Loucy (cell line): ENCODE measurements around the gene CAPS.

Experiments used
- H2AFZ ChIP-seq: fragments of 200-600 bp; sonication (generic); 2 replicates; pipeline ENCODE4 v1.6.0; 2016; ENCODE audit warnings: antibody characterized with exemption, mild to moderate bottlenecking, low read length, moderate library complexity
- H3F3A ChIP-seq: fragments of 200-600 bp; 2 replicates; pipeline ENCODE4 v1.6.0; 2016; ENCODE audit warnings: antibody characterized with exemption, low read depth, mild to moderate bottlenecking
- H3K27me3 ChIP-seq: fragments of 200-600 bp; sonication (generic); 2 replicates; pipeline ENCODE4 v1.6.1; 2014; ENCODE audit warnings: low read length, mild to moderate bottlenecking; ENCODE audit not compliant: insufficient read depth, poor library complexity, severe bottlenecking
- H3K36me3 ChIP-seq: fragments of 200-600 bp; sonication (generic); 2 replicates; pipeline ENCODE4 v1.6.1; 2016; ENCODE audit warnings: low read length; ENCODE audit not compliant: insufficient read depth
- H3K4me1 ChIP-seq: fragments of 200-600 bp; sonication (generic); 2 replicates; pipeline ENCODE4 v1.5.1; 2014; ENCODE audit warnings: low read length, mild to moderate bottlenecking; ENCODE audit not compliant: insufficient read depth, poor library complexity, severe bottlenecking
- H3K4me2 ChIP-seq: fragments of 200-600 bp; sonication (generic); 2 replicates; pipeline ENCODE4 v1.6.0; 2014; ENCODE audit warnings: antibody characterized with exemption, low read length, low read depth, mild to moderate bottlenecking; ENCODE audit not compliant: poor library complexity, severe bottlenecking
- H3K4me3 ChIP-seq: fragments of 200-600 bp; sonication (generic); 2 replicates; pipeline ENCODE4 v1.5.1; 2014; ENCODE audit warnings: low read length, mild to moderate bottlenecking, mixed read lengths; ENCODE audit not compliant: poor library complexity, severe bottlenecking
- H3K79me2 ChIP-seq: fragments of 200-600 bp; sonication (generic); 2 replicates; pipeline ENCODE4 v1.6.1; 2014; ENCODE audit warnings: low read length; ENCODE audit not compliant: insufficient read depth
- H3K9ac ChIP-seq: fragments of 200-600 bp; sonication (generic); 2 replicates; pipeline ENCODE4 v1.6.0; 2014; ENCODE audit warnings: mild to moderate bottlenecking, low read depth, low read length, moderate library complexity; ENCODE audit not compliant: poor library complexity, severe bottlenecking
- H3K9me2 ChIP-seq: fragments of 200-600 bp; sonication (generic); replicated peaks from 2 replicates; pipeline ENCODE4 v1.6.1; 2016; ENCODE audit warnings: low read depth, low read length, mixed read lengths
- H3K9me3 ChIP-seq: fragments of 200-600 bp; sonication (generic); 2 replicates; pipeline ENCODE4 v1.6.1; 2014; ENCODE audit warnings: mild to moderate bottlenecking, antibody characterized with exemption, low read length, low read depth; ENCODE audit not compliant: insufficient read depth
- H4K20me1 ChIP-seq: fragments of 200-600 bp; sonication (generic); 2 replicates; pipeline ENCODE4 v1.6.0; 2014; ENCODE audit warnings: antibody characterized with exemption, low read length, mild to moderate bottlenecking; ENCODE audit not compliant: insufficient read depth, poor library complexity, severe bottlenecking
- CTCF ChIP-seq: fragments of 200-600 bp; sonication (generic); conservative IDR thresholded peaks from 2 replicates; pipeline ENCODE4 v1.5.1; 2014; ENCODE audit warnings: mild to moderate bottlenecking, antibody characterized with exemption, low read length
- EZH2phosphoT487 ChIP-seq: fragments of 200-600 bp; IDR thresholded peaks from 2 replicates; pipeline ENCODE4 v1.6.1; 2018; ENCODE audit warnings: antibody characterized with exemption, mild to moderate bottlenecking, moderate library complexity, borderline replicate concordance

CAPS gene

GRCh38 chr19:5877427-5877826, 36.6 kb upstream of the CAPS start:
- Histone ChIP-seq H2AFZ (no peak overlapping the region), H3K79me2 (no peaks in the 10 kb centered on the region), H3F3A (no peaks in the 10 kb centered on the region), H4K20me1 (no peaks in the 10 kb centered on the region), H3K36me3 (no peaks in the 10 kb centered on the region), H3K9me3 (no peaks in the 10 kb centered on the region), H3K4me3 (no peak overlapping the region), H3K9me2 (no peaks in the 10 kb centered on the region), H3K4me2 (no peak overlapping the region), H3K4me1 (no peaks in the 10 kb centered on the region), H3K9ac (no peak overlapping the region), H3K27me3 (no peaks in the 10 kb centered on the region)
- TF ChIP-seq CTCF = no peak

DNA sequence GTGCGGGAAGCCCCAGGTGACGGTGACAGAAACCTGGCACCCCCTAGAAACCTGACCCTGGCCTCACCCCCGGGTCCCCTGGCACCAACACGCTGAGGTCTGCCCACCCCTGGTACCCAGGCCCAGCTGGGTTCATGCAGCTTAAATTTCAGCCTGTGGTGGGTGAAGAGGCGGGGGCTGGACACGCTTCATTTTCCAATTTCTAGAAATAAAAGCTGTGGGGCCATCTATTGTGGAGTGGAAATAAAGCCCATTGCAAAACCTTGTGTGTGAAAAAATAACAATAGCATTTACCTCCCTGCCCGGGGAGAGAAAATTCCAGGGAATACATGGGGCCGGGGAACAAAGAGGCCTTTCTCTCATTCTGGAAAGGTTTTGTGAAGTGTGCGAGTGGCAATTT, 36.2 kb upstream of the CAPS start:
- H3K9me3 ChIP-seq = no peaks in the 10 kb centered on the region
- no peaks in the 10 kb centered on the region for H3F3A ChIP-seq
- no peak overlapping the region for H2AFZ ChIP-seq
- H3K4me2 ChIP-seq = no peak overlapping the region
- no peak overlapping the region for H3K9ac ChIP-seq
- H4K20me1 ChIP-seq = no peaks in the 10 kb centered on the region
- no peak overlapping the region for H3K4me3 ChIP-seq
- H3K4me1 ChIP-seq = no peaks in the 10 kb centered on the region
- H3K9me2 ChIP-seq = no peaks in the 10 kb centered on the region
- H3K27me3 ChIP-seq = no peaks in the 10 kb centered on the region
- TF ChIP-seq EZH2phosphoT487 = no peak
- TF ChIP-seq CTCF = no peak
- no peaks in the 10 kb centered on the region for H3K79me2 ChIP-seq
- no peaks in the 10 kb centered on the region for H3K36me3 ChIP-seq

GRCh38 chr19:5880196-5880595, 33.9 kb upstream of the CAPS start:
- no peaks in the 10 kb centered on the region for H3K27me3 ChIP-seq
- H4K20me1 ChIP-seq = no peaks in the 10 kb centered on the region
- H3K36me3 ChIP-seq = no peaks in the 10 kb centered on the region
- no peak overlapping the region for H3K9ac ChIP-seq
- no peaks in the 10 kb centered on the region for H3K9me2 ChIP-seq
- no peaks in the 10 kb centered on the region for H3K9me3 ChIP-seq
- no peak overlapping the region for H3K4me3 ChIP-seq
- H3K4me2 ChIP-seq = no peak overlapping the region
- no peak for TF ChIP-seq CTCF
- TF ChIP-seq EZH2phosphoT487 = no peak
- no peaks in the 10 kb centered on the region for H3K4me1 ChIP-seq
- no peaks in the 10 kb centered on the region for H3K79me2 ChIP-seq
- no peaks in the 10 kb centered on the region for H3F3A ChIP-seq
- no peak overlapping the region for H2AFZ ChIP-seq
